ENCODE data around the gene LCE1F.

The LCE1F gene

GRCh38 chr1:152770411-152770810 lies 4.5 kb upstream of the LCE1F start:
- DNase-seq (ENCODE audit: low read depth in 3 of 3, low spot score in 1 of 3): no peak

- no peak for DNase-seq (ENCODE audit: low read depth in 3 of 3, low spot score in 1 of 3)
Measured at GRCh38 chr1:152776361-152776760, 1.4 kb downstream of the LCE1F start.

GRCh38 chr1:152777510-152778137 lies 2.7 kb downstream of the LCE1F start:
- DNase-seq (ENCODE audit: low read depth in 3 of 3, low spot score in 1 of 3): no peak

- no peak for DNase-seq (ENCODE audit: low read depth in 3 of 3, low spot score in 1 of 3)
Measured at GRCh38 chr1:152783095-152783494, 8.2 kb downstream of the LCE1F start.

- no peak for DNase-seq (ENCODE audit: low read depth in 3 of 3, low spot score in 1 of 3)
Measured at GRCh38 chr1:152786077-152786476, 11.1 kb downstream of the LCE1F start, which contains the start of gene LCE1E. TSS of gene LCE1E (plus strand) at chr1:152786257. CDS start at chr1:152787300, 1,043 bp downstream.

GRCh38 chr1:152795686-152796085 lies 20.7 kb downstream of the LCE1F start:
- DNase-seq (ENCODE audit: low read depth in 3 of 3, low spot score in 1 of 3): no peak

- DNase-seq (ENCODE audit: low read depth in 3 of 3, low spot score in 1 of 3): no peak
Measured at GRCh38 chr1:152796421-152796820, 21.5 kb downstream of the LCE1F start, which contains the start of gene LCE1D. TSS of gene LCE1D (plus strand) at chr1:152796721. CDS start at chr1:152797795, 1,074 bp downstream.

GRCh38 chr1:152801333-152801732 lies 26.4 kb downstream of the LCE1F start:
- no peak for DNase-seq (ENCODE audit: low read depth in 3 of 3, low spot score in 1 of 3)

- DNase-seq (ENCODE audit: low read depth in 3 of 3, low spot score in 1 of 3): no peak
Measured at GRCh38 chr1:152806576-152806975, 31.6 kb downstream of the LCE1F start, which contains the start of gene LCE1C. TSS of gene LCE1C (minus strand) at chr1:152806651. CDS start at chr1:152805478, 1,173 bp downstream.

- DNase-seq (ENCODE audit: low read depth in 3 of 3, low spot score in 1 of 3): no peak
Measured at GRCh38 chr1:152811050-152811449, 36.1 kb downstream of the LCE1F start.

GRCh38 chr1:152811671-152812070 lies 36.7 kb downstream of the LCE1F start, which contains the start of gene LCE1B:
TSS of gene LCE1B (plus strand) at chr1:152811971. CDS start at chr1:152812447, 476 bp downstream.
- no peak for DNase-seq (ENCODE audit: low read depth in 3 of 3, low spot score in 1 of 3)

GRCh38 chr1:152817309-152817708 lies 42.4 kb downstream of the LCE1F start:
- no peak for DNase-seq (ENCODE audit: low read depth in 3 of 3, low spot score in 1 of 3)

- no peak for DNase-seq (ENCODE audit: low read depth in 3 of 3, low spot score in 1 of 3)
Measured at GRCh38 chr1:152823294-152823693, 48.4 kb downstream of the LCE1F start.

GRCh38 chr1:152824964-152825363 lies 50.0 kb downstream of the LCE1F start:
- no peak for DNase-seq (ENCODE audit: low read depth in 3 of 3, low spot score in 1 of 3)
